IMR-90 (cell line): ENCODE measurements around the gene CBL. TPM values are rescaled to one million over a fixed set of nuclear protein-coding genes. Genes with fewer than 3 reads are reported as not detected.

Experiments
- microRNA-seq, 2 experiments: library from miRNA; stranded (forward) in 1 of 2; unstranded in 1 of 2; fragments of 10-50 nt in 1 of 2; fragments of <30 nt in 1 of 2; gene quantifications in 1 of 2; microRNA quantifications in 1 of 2; one replicate each; pipeline versions ENCODE3 to v1.1.0; 2013 to 2020; ENCODE audit not compliant: insufficient read depth in 1 of 2, insufficient read length in 1 of 2, unreplicated experiment in 1 of 2
- polyA plus RNA-seq, 3 experiments: library from polyadenylated mRNA; depleted of rRNA; stranded (reverse); fragments of >200 nt; gene quantifications; 2 replicates each; pipeline ENCODE4 v1.2.3, GENCODE V29; 2012; ENCODE audit warnings: low replicate concordance in 1 of 3
- small RNA-seq, 5 experiments: library from RNA; depleted of rRNA; stranded (forward); fragments of <200 nt; gene quantifications; one replicate each; pipeline ENCODE3, GENCODE V24; 2012
- total RNA-seq: library from RNA; depleted of rRNA; stranded (reverse); fragments of >200 nt; gene quantifications from 2 replicates; pipeline ENCODE4 v1.2.3, GENCODE V29; 2012; rRNA removed

The CBL gene
- total and polyA plus RNA-seq, 2 of the 4 experiments (the other 2 are of a cell fraction) = 6.1 to 11.8 TPM

Small RNA genes lying within 50 kb of the gene (microRNA-seq; reads per million reads assigned to microRNA genes)
- not detected for gene MIR6756 (ENCODE audit: unreplicated experiment)
- gene RF01225 (ENCODE audit: insufficient read depth, insufficient read length) = not detected
- not detected for gene RNU6-262P (ENCODE audit: insufficient read depth, insufficient read length)

Small RNA genes lying within 50 kb of the gene (small RNA-seq; reads per million reads assigned to genes)
- gene RF01225 (0 reads per million in 5 experiments), gene RNU6-262P (0 to 0.08 (median 0) reads per million in 5 experiments)

Other genes starting within 250 kb of the CBL start
- gene FOXR1, start 234.6 kb upstream of the CBL start, total RNA-seq = not detected in 2 replicates
- gene FOXR1, start 234.6 kb upstream of the CBL start, polyA plus RNA-seq (2012; rRNA removed) = not detected in 2 replicates
- gene CENATAC, start 208.2 kb upstream of the CBL start, total RNA-seq = 13.1 and 15.3 TPM in 2 replicates
- gene CENATAC, start 208.2 kb upstream of the CBL start, polyA plus RNA-seq (2012; rRNA removed) = 15.0 and 16.7 TPM in 2 replicates
- gene RPS25, start 188.0 kb upstream of the CBL start, total RNA-seq = 727 and 842 TPM in 2 replicates
- gene RPS25, start 188.0 kb upstream of the CBL start, polyA plus RNA-seq (2012; rRNA removed) = 905 and 1,237 TPM in 2 replicates
- gene TRAPPC4, start 187.6 kb upstream of the CBL start, total RNA-seq = 102 and 151 TPM in 2 replicates
- 162 and 253 TPM in 2 replicates for gene TRAPPC4, start 187.6 kb upstream of the CBL start, polyA plus RNA-seq (2012; rRNA removed)
- gene SLC37A4, start 175.5 kb upstream of the CBL start, total RNA-seq = 7.5 and 8.3 TPM in 2 replicates
- gene SLC37A4, start 175.5 kb upstream of the CBL start, polyA plus RNA-seq (2012; rRNA removed) = 14.3 and 15.1 TPM in 2 replicates
- gene HYOU1, start 149.1 kb upstream of the CBL start, total RNA-seq = 152 and 181 TPM in 2 replicates
- 117 and 120 TPM in 2 replicates for gene HYOU1, start 149.1 kb upstream of the CBL start, polyA plus RNA-seq (2012; rRNA removed)
- 22.2 and 30.5 TPM in 2 replicates for gene VPS11, start 138.5 kb upstream of the CBL start, total RNA-seq
- 19.7 and 20.7 TPM in 2 replicates for gene VPS11, start 138.5 kb upstream of the CBL start, polyA plus RNA-seq (2012; rRNA removed)
- 13.9 and 17.9 TPM in 2 replicates for gene HMBS, start 121.5 kb upstream of the CBL start, total RNA-seq
- 55.3 and 59.5 TPM in 2 replicates for gene HMBS, start 121.5 kb upstream of the CBL start, polyA plus RNA-seq (2012; rRNA removed)
- 13.6 and 15.2 TPM in 2 replicates for gene DPAGT1, start 104.5 kb upstream of the CBL start, total RNA-seq
- 51.2 and 53.4 TPM in 2 replicates for gene DPAGT1, start 104.5 kb upstream of the CBL start, polyA plus RNA-seq (2012; rRNA removed)
- gene C2CD2L, start 99.0 kb upstream of the CBL start, total RNA-seq = 2.2 TPM in 2 replicates
- 8.7 and 9.5 TPM in 2 replicates for gene C2CD2L, start 99.0 kb upstream of the CBL start, polyA plus RNA-seq (2012; rRNA removed)
- gene HINFP, start 84.8 kb upstream of the CBL start, total RNA-seq = 8.1 and 9.1 TPM in 2 replicates
- gene HINFP, start 84.8 kb upstream of the CBL start, polyA plus RNA-seq (2012; rRNA removed) = 12.8 and 15.3 TPM in 2 replicates
- under 0.01 TPM in 2 replicates for gene ABCG4, start 57.3 kb upstream of the CBL start, total RNA-seq
- gene ABCG4, start 57.3 kb upstream of the CBL start, polyA plus RNA-seq (2012; rRNA removed) = 0.20 and 0.26 TPM in 2 replicates
- gene NLRX1, start 37.6 kb upstream of the CBL start, total RNA-seq = 3.0 and 3.3 TPM in 2 replicates
- gene NLRX1, start 37.6 kb upstream of the CBL start, polyA plus RNA-seq (2012; rRNA removed) = 4.9 and 5.5 TPM in 2 replicates
- not detected in 2 replicates for gene NHERF4, start 20.9 kb upstream of the CBL start, total RNA-seq
- not detected in 2 replicates for gene NHERF4, start 20.9 kb upstream of the CBL start, polyA plus RNA-seq (2012; rRNA removed)
- gene MCAM, start 110.8 kb downstream of the CBL start, total RNA-seq = 131 and 165 TPM in 2 replicates
- 79.4 and 95.1 TPM in 2 replicates for gene MCAM, start 110.8 kb downstream of the CBL start, polyA plus RNA-seq (2012; rRNA removed)
- gene RNF26, start 128.2 kb downstream of the CBL start, total RNA-seq = 3.4 and 3.6 TPM in 2 replicates
- gene RNF26, start 128.2 kb downstream of the CBL start, polyA plus RNA-seq (2012; rRNA removed) = 36.7 and 38.1 TPM in 2 replicates
- gene C1QTNF5, start 134.5 kb downstream of the CBL start, total RNA-seq = 1.9 and 2.0 TPM in 2 replicates
- 5.4 and 5.8 TPM in 2 replicates for gene C1QTNF5, start 134.5 kb downstream of the CBL start, polyA plus RNA-seq (2012; rRNA removed)
- gene MFRP, start 140.4 kb downstream of the CBL start, total RNA-seq = not detected in 2 replicates
- not detected in 2 replicates for gene MFRP, start 140.4 kb downstream of the CBL start, polyA plus RNA-seq (2012; rRNA removed)
- gene USP2, start 175.4 kb downstream of the CBL start, total RNA-seq = under 0.01 and 0.18 TPM in 2 replicates
- 0.63 and 0.79 TPM in 2 replicates for gene USP2, start 175.4 kb downstream of the CBL start, polyA plus RNA-seq (2012; rRNA removed)
- 703 and 816 TPM in 2 replicates for gene THY1, start 216.8 kb downstream of the CBL start, total RNA-seq
- 1,657 and 2,603 TPM in 2 replicates for gene THY1, start 216.8 kb downstream of the CBL start, polyA plus RNA-seq (2012; rRNA removed)